Activated CD8-positive, alpha-beta T cell treated with anti-CD3 and anti-CD28 coated beads for 36 hours (primary cell): ENCODE results near the gene TOR4A. TPM values are rescaled to one million over a fixed set of nuclear protein-coding genes. Genes with fewer than 3 reads are reported as not detected.
A peak's percentile ranks its signal among the peaks of the same experiment; 100 is the strongest.

Experiments used
- ATAC-seq: fragments of 200-7000 bp; cut with Tn5 transposase; one replicate; pipeline ENCODE4 v1.10.0; 2021; ENCODE audit warnings: mild to moderate bottlenecking, moderate library complexity
- CTCF ChIA-PET: fragments of 350-600 bp; sonication (Branson Sonifier 250); formaldehyde crosslinking; loops from one replicate; lab custom pipeline; 2021; ENCODE audit warnings: antibody characterized with exemption; lab: Charles Lee
- POLR2A ChIA-PET: fragments of 350-600 bp; sonication (Branson Sonifier 250); formaldehyde crosslinking; loops from one replicate; lab custom pipeline; 2021; ENCODE audit warnings: antibody characterized with exemption; lab: Charles Lee
- DNase-seq: peaks from one replicate; pipeline ENCODE4 v3.0.0-alpha.2; 2020
- H3K27ac Mint-ChIP-seq: one replicate; pipeline ENCODE4 v1.8.0; 2021; ENCODE audit warnings: mild to moderate bottlenecking, mixed read lengths
- H3K27me3 Mint-ChIP-seq: one replicate; pipeline ENCODE4 v1.8.0; 2021; ENCODE audit warnings: mixed read lengths
- H3K36me3 Mint-ChIP-seq: one replicate; pipeline ENCODE4 v1.8.0; 2021; ENCODE audit warnings: low read depth, mixed read lengths
- H3K4me1 Mint-ChIP-seq: one replicate; pipeline ENCODE4 v1.8.0; 2021; ENCODE audit warnings: low read depth, mixed read lengths
- H3K4me3 Mint-ChIP-seq: one replicate; pipeline ENCODE4 v1.8.0; 2021; ENCODE audit warnings: mild to moderate bottlenecking, moderate library complexity, mixed read lengths
- H3K9me3 Mint-ChIP-seq: one replicate; pipeline ENCODE4 v1.8.0; 2021; ENCODE audit warnings: mixed read lengths
- CTCF ChIP-seq: fragments of 200-600 bp; IDR thresholded peaks from one replicate; pipeline ENCODE4 v1.8.0; 2022; ENCODE audit warnings: antibody characterized with exemption, mild to moderate bottlenecking
- intact Hi-C: fragments of 100-400 bp; cut with micrococcal nuclease; formaldehyde crosslinking; loops from one replicate; pipeline ENCODE4 v1.10.0; 2022
- total RNA-seq, 2 experiments: library from RNA; stranded (reverse); gene quantifications; one replicate each; pipeline ENCODE4 v1.2.3, GENCODE V29; 2021

The TOR4A gene
- total RNA-seq, 2 experiments from 2014 or later, result 2.9 to 3.0 TPM

DNA sequence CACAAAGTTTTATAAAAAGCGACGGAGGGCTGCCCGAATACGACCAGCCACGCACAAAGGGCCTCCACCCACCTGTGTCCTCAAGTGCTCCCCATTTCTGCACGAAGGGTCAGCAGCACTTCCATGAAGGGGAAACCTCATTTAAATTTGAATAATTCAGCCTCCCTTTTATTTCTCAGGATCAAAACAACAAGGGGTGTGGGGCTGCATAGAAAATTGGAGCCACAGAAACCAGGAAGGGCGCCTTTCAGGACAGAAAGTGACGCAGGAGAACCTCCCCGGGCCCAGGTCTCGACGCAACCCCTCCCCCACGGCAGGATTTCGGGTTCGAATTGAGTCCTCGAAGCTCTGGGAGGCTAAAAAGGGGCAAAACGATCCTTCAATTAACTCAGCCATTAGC lies 22.4 kb downstream of the TOR4A start:
- ATAC-seq (no peak), DNase-seq (no peak)
- intact Hi-C loops, result loop anchor here (10.0 kb wide), 2 partner anchors 105 to 225 kb away; no protein-coding TSS in a partner anchor
- no peaks in the 10 kb centered on the region for H3K9me3 Mint-ChIP-seq
- peaks cover 5% of the 10 kb centered on the region for H3K4me1 Mint-ChIP-seq
- ChIA-PET POLR2A (no interaction called here), CTCF (no interaction called here)
- TF ChIP-seq CTCF, result no peak
- H3K27me3 Mint-ChIP-seq, result peaks cover 28% of the 10 kb centered on the region
- H3K27ac Mint-ChIP-seq, result no peak overlapping the region
- H3K36me3 Mint-ChIP-seq, result no peaks in the 10 kb centered on the region
- peak overlapping the region; percentile 35 for H3K4me3 Mint-ChIP-seq

DNA sequence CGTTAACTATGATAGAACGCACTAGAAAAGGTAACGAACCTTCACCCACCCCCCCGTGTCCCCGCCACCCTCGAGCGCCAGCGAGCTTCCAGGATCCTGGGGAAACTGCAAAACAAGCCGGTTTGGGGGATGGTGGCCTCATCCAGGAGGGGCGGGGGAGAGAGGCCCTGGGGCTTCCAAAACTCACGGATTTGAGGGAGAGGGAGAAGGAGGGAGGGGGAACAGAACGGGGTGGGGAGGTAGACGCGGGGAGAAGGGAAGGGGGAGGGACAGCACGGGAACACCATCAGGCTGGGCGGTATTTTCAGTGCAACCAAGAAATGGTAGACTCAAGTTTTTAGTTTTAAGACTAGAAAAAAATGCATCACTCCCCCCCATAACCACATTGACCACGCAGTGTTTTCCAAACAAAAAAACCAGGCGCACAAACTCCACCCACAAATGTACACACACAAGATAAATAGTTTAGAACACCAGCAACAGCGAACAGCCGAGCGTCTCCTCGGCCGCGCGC lies 23.1 kb downstream of the TOR4A start:
- Mint-ChIP-seq H3K27ac (peak overlapping the region; percentile 54), H3K4me1 (peaks cover 11% of the 10 kb centered on the region), H3K4me3 (peak overlapping the region; percentile 73), H3K9me3 (no peaks in the 10 kb centered on the region), H3K36me3 (no peaks in the 10 kb centered on the region), H3K27me3 (peaks cover 27% of the 10 kb centered on the region)
- ChIA-PET POLR2A (no interaction called here), CTCF (no interaction called here)
- intact Hi-C loops, result loop anchor here (10.0 kb wide), 1 partner anchor 224 kb away; no protein-coding TSS in a partner anchor
- DNase-seq (no peak), ATAC-seq (no peak)
- no peak for TF ChIP-seq CTCF

DNA sequence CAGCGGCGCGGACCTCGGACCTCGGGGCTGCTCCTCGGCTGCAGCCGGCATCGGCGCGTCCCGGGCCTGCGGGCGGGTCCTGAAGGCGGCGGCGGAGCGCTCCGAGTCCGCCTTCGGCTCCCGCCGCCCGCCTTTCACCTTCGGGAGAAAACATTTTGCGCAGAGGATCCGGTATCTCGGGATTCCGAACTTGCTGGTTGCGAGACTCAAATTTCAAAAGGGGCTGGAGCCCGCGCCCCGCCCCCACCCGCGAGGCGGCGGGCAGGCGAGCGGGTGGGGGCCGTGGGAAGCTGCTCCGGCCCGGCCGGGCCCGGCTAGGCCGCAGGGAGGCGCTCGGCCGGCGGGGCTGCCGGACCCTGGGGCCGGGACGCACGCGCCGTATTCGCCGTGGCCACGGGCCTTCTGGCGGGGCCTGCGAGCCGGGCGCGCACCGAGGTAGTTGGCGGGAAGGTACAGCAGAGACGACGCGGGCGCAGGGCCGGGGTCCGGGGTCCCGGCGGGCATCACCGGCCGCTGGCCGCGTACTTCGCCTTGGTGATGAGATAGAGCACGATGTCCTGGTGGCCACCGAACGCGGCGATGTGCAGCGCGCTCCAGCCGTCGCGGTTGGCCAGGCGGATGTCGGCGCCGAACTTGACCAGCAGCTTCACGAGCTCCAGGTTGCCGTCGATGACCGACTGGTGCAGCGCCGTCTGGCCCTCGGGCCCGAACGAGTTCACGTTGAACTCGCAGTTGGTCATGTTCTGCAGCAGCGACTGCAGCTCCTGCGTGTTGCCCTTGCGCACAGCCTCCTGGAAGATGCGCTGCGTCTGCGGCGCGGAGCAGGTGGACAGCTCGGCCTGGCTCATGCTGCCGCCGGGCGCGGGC lies 23.8 kb downstream of the TOR4A start:
- DNase-seq, result peak; percentile 52
- H3K27ac Mint-ChIP-seq, result no peak overlapping the region
- H3K9me3 Mint-ChIP-seq, result no peaks in the 10 kb centered on the region
- ATAC-seq, result peak; percentile 12
- H3K27me3 Mint-ChIP-seq, result peaks cover 25% of the 10 kb centered on the region
- ChIA-PET POLR2A (interaction anchor here (0.6 to 1.9 kb wide), 8 partner anchors 12 to 251 kb away, joined by 3 to 5 read pairs (median 3); partner anchors contain the start of genes MRPL41, NELFB, RNF208 and TOR4A), CTCF (interaction anchor here (0.7 to 2.4 kb wide), 18 partner anchors 12 to 234 kb away, joined by 3 to 8 read pairs (median 3); partner anchors contain the start of genes EXD3, NOXA1 and NSMF)
- no peak for TF ChIP-seq CTCF
- peak overlapping the region; percentile 73 for H3K4me3 Mint-ChIP-seq
- H3K4me1 Mint-ChIP-seq, result peaks cover 11% of the 10 kb centered on the region
- intact Hi-C loops, result loop anchor here (10.0 kb wide), 1 partner anchor 223 kb away; no protein-coding TSS in a partner anchor
- no peaks in the 10 kb centered on the region for H3K36me3 Mint-ChIP-seq

DNA sequence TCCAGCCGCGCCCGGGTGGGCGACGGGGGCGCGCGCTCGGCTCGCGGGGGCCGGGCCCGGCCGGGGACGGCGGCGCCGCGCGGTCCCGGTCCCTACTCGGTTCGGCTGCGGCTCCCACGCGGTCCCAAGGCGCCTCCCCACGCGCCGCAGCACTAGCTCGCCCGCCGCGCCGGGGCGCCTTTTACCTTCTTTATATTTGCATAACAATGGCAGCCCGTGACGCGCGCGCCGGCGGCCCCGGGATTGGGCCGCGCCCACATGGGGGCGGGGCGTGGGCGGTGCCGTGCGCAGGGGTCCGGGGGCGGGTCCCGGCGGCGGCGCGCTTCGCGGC lies 24.6 kb downstream of the TOR4A start, which contains the start of gene NRARP:
NRARP (minus strand) TSS at position 154 of the 331 bp plus-strand sequence. CDS start 343 bp downstream, outside the sequence.
- H3K27me3 Mint-ChIP-seq, result peaks cover 18% of the 10 kb centered on the region
- H3K9me3 Mint-ChIP-seq, result no peaks in the 10 kb centered on the region
- peak within 1 kb of the TSS; percentile 73 for H3K4me3 Mint-ChIP-seq
- no peak for TF ChIP-seq CTCF
- POLR2A ChIA-PET, result interaction anchor here (0.9 to 1.9 kb wide), 8 partner anchors 11 to 121 kb away, joined by 3 to 5 read pairs (median 3); partner anchors contain the start of genes EXD3, NELFB, NOXA1 and RNF208
- no peaks in the 10 kb centered on the region for H3K36me3 Mint-ChIP-seq
- CTCF ChIA-PET, result interaction anchor here (0.9 to 2.4 kb wide), 17 partner anchors 11 to 233 kb away, joined by 3 to 8 read pairs (median 3); partner anchors contain the start of genes EXD3 and NOXA1
- DNase-seq (peak; percentile 95), ATAC-seq (peak; percentile 73)
- intact Hi-C loops, result loop anchor here (10.0 kb wide), 1 partner anchor 223 kb away; no protein-coding TSS in a partner anchor
- H3K27ac Mint-ChIP-seq, result no peak within 1 kb of the TSS
- peaks cover 12% of the 10 kb centered on the region for H3K4me1 Mint-ChIP-seq
